ENCODE results near the gene EEF1AKMT4. TPM values are rescaled to one million over a fixed set of nuclear protein-coding genes. Genes with fewer than 3 reads are reported as not detected.

EEF1AKMT4 gene
- total RNA-seq, 1 donor, result 5.6 TPM

DNA sequence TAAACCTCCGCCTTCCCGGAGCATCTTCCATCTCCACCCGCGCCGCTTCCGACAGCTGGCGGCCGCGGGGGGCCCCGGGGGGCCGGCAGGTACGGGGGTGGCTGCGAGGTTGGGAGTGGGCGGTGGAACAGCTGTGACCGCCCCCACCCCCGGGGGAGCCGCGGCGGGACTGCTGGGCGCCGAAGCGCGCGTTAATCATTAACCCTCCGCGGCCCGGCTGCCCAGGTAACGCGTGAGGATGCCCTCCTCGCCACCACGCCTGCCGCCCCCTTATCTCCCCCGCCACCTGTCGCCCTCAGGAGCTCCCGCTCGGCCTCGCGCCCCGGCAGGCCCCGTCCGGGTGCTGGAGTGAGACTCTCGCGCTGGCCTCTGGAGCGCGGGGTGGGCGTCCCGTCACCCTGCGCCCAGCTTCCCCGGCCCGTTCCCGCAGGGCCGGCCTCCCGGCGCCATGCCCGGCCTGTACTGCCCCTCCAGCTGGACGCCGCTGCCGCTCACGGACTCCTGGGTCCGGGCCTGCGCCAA, 19.3 kb upstream of the EEF1AKMT4 start:
- TF ChIP-seq, protein P1, sequence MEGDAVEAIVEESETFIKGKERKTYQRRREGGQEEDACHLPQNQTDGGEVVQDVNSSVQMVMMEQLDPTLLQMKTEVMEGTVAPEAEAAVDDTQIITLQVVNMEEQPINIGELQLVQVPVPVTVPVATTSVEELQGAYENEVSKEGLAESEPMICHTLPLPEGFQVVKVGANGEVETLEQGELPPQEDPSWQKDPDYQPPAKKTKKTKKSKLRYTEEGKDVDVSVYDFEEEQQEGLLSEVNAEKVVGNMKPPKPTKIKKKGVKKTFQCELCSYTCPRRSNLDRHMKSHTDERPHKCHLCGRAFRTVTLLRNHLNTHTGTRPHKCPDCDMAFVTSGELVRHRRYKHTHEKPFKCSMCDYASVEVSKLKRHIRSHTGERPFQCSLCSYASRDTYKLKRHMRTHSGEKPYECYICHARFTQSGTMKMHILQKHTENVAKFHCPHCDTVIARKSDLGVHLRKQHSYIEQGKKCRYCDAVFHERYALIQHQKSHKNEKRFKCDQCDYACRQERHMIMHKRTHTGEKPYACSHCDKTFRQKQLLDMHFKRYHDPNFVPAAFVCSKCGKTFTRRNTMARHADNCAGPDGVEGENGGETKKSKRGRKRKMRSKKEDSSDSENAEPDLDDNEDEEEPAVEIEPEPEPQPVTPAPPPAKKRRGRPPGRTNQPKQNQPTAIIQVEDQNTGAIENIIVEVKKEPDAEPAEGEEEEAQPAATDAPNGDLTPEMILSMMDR (IDR thresholded peaks at IDR 0.05; ENCODE audit: insufficient read depth, low read depth, low read length), result no peak
- DNase-seq (ENCODE audit: low read depth), result no peak
- H3K4me3 ChIP-seq (ENCODE audit: low read depth, low read length), result no peak overlapping the region

DNA sequence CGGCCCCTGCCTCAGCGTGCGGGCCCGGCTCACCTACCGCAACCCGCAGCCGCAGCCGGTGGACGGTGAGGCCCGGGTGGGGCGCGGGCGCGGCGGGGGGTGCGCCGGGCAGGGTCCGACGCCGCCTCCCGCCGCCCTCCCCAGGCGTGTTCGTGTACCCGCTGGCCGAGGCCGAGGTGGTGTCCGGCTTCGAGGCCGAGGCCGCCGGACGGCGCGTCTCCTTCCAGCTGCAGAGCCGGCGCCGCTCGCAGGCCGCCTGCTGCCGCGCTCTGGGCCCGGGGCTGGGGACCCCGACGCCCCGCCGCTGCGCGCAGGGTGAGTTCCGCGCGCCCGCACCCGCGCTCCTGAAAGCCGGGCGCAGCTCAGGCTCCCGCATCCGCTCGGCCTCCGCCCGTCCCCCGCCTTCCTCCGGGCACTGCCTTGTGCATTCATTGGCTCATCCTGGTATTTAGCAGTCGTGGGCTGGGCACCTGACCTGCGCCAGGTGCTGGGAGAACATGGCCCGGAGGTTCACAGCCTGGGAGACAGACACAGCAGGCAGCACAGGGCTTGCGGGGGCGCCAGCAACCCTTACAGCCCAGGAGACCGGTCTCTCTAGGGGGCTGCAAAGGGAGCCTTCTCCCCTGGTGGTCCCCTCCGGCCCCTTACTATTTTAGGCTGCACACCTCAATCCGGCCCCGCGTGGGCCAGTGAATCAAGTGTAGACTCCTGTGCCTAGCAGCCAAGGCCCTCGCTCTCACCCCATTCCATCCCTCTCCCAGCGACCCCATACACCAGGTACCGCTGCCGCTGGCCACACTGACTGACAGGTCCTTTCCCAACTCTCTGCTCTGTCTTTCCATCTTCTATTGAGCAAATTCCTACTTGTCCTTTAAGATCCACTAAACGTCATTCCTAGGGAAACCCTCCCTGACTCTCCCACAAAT, 18.6 kb upstream of the EEF1AKMT4 start:
- TF ChIP-seq, protein P1 (IDR thresholded peaks at IDR 0.05; ENCODE audit: insufficient read depth, low read depth, low read length), result no peak
- no peak for DNase-seq (ENCODE audit: low read depth)
- no peak overlapping the region for H3K4me3 ChIP-seq (ENCODE audit: low read depth, low read length)

DNA sequence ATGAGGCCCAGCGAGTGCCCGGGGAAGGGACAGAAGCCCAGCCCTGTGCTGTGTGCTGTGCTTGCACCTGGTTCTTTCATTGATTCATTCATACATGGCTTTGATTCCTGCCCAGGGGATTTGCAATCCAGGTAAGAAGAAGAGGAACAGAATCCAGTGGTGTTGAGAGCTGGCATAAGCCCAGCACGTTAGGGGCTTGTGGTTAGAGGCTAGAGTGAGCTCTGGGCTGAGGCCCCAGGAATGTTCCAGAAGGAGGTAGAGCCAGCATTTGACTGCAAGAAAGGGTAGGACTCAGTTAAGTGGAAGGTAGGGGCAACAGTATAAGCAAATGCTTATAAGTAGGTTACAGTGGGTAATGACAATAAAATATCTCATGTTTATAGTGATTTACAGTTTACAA, 17.8 kb upstream of the EEF1AKMT4 start:
- TF ChIP-seq, protein P1 (IDR thresholded peaks at IDR 0.05; ENCODE audit: insufficient read depth, low read depth, low read length), result no peak
- no peak for DNase-seq (ENCODE audit: low read depth)
- H3K4me3 ChIP-seq (ENCODE audit: low read depth, low read length), result no peak overlapping the region

DNA sequence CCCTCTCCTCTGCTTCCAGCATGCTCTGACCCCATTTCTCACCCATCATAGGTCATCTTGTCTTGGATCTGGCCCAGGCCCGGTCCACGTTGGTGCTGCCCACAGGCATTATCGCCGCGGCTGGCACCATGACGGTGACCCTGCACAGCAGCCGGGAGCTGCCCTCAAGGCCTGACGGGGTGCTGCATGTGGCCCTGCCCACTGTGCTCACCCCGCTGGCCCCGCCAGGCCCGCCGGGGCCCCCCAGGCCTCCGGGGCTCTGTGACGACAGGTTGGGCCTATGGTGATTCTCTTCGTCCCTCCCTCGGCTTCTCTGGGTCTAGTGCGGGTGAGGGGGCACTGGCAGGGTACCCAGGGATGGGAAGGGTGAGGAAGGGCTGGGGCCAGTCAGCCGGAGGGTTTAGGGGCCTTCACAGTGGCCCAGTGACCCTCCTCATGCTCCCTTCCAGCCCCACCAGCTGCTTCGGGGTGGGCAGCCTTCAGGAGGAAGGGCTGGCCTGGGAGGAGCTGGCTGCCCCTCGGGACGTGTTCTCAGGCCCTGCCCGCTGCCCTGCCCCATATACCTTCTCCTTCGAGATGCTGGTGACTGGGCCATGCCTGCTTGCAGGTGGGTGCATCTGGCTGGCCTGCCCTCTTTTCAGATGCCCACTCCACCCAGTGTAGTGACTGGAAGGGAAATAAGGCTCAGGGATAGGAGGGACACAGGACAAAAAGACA, 16.2 kb upstream of the EEF1AKMT4 start:
- DNase-seq (ENCODE audit: low read depth), result no peak
- H3K4me3 ChIP-seq (ENCODE audit: low read depth, low read length), result no peak overlapping the region
- TF ChIP-seq, protein P1 (IDR thresholded peaks at IDR 0.05; ENCODE audit: insufficient read depth, low read depth, low read length), result no peak

DNA sequence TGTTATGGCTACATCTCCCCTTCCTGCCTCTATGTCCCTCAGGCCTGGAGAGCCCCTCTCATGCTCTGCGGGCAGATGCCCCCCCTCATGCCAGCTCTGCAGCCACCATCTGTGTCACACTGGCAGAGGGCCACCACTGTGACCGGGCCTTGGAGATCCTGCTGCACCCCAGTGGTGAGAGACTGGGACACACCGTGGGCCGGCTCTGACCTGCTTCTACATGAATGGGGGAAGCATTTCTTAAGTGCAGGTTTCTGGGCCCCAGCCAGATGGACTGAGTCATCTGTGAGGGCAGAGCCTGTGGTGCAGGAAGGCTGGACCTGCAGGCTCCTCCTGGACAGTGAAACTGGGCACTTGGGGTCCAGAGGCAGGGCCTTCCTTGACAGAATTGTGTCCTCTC, 15.2 kb upstream of the EEF1AKMT4 start:
- peak; percentile 67 for DNase-seq (ENCODE audit: low read depth)
- no peak overlapping the region for H3K4me3 ChIP-seq (ENCODE audit: low read depth, low read length)
- TF ChIP-seq, protein P1 (IDR thresholded peaks at IDR 0.05; ENCODE audit: insufficient read depth, low read depth, low read length), result no peak

DNA sequence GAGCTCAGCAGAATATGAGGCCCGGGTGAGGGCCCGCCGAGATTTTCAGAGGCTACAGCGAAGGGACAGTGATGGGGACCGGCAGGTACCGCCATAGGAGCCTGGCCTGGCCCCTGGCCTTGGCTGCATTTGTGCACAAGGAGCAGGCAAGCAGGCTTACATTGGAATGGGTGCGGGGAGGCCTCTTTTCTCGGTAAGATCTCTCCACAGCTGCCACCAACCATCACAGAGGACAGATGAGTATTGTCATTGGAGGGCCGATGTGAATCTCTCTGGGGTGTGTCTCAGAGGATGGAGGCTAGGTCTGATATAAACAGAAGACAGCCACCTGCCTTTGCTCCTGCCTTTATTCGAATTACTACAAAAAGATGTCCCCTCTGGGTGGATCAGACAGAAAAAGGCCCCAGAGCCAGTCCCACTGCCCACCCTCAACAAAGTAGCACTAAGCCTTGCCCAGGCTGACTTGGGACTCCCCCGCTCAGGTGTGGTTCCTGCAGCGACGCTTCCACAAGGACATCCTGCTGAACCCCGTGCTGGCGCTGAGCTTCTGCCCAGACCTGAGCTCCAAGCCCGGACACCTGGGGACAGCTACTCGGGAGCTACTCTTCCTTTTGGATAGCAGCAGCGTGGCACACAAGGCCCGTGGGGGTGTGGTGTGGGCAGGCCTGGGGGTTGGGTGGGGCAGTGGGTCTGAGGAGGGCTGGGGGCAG, 14.6 kb upstream of the EEF1AKMT4 start:
- DNase-seq (ENCODE audit: low read depth), result no peak
- TF ChIP-seq, protein P1 (IDR thresholded peaks at IDR 0.05; ENCODE audit: insufficient read depth, low read depth, low read length), result no peak
- H3K4me3 ChIP-seq (ENCODE audit: low read depth, low read length), result no peak overlapping the region
